Activated CD4-positive, alpha-beta T cell treated with anti-CD3 and anti-CD28 coated beads, Interleukin-2, amount 50 U/mL, for 24 hours (primary cell): Measurements from ENCODE around the gene SERPINA3.

ENCODE experiments used
- DNase-seq, 2 donors: peaks; one replicate each; pipeline ENCODE4 v3.0.0-alpha.2; 2020; ENCODE audit warnings: low read depth in 1 of 2, low spot score in 1 of 2

SERPINA3 gene

GRCh38 chr14:94612580-94613554 lies 676 bp downstream of the SERPINA3 start:
- DNase-seq = no peak

GRCh38 chr14:94613720-94614644 lies 1.8 kb downstream of the SERPINA3 start:
- no peak for DNase-seq

- DNase-seq = no peak
These were observed 2.6 kb downstream of the SERPINA3 start for GRCh38 chr14:94614802-94615201.

- no peak for DNase-seq
These were observed 3.1 kb downstream of the SERPINA3 start for GRCh38 chr14:94615254-94615653.

- no peak for DNase-seq
These were observed 3.8 kb downstream of the SERPINA3 start for GRCh38 chr14:94615823-94616570.

- DNase-seq = no peak
These were observed 5.3 kb downstream of the SERPINA3 start for GRCh38 chr14:94617366-94617941.

GRCh38 chr14:94617988-94618822 lies 6.0 kb downstream of the SERPINA3 start:
- no peak for DNase-seq

- no peak for DNase-seq
These were observed 7.1 kb downstream of the SERPINA3 start for GRCh38 chr14:94619297-94619696.

GRCh38 chr14:94620597-94620996 lies 8.4 kb downstream of the SERPINA3 start:
- no peak for DNase-seq

GRCh38 chr14:94621358-94622134 lies 9.4 kb downstream of the SERPINA3 start:
- no peak for DNase-seq

GRCh38 chr14:94622653-94623421 lies 10.6 kb downstream of the SERPINA3 start:
- no peak for DNase-seq

- no peak for DNase-seq
These were observed 11.2 kb downstream of the SERPINA3 start for GRCh38 chr14:94623422-94623809.

GRCh38 chr14:94623856-94624499 lies 11.8 kb downstream of the SERPINA3 start:
- DNase-seq = no peak

GRCh38 chr14:94624537-94625352 lies 12.6 kb downstream of the SERPINA3 start:
- DNase-seq = no peak

GRCh38 chr14:94625353-94625635 lies 13.1 kb downstream of the SERPINA3 start:
- DNase-seq = no peak

GRCh38 chr14:94628578-94628977 lies 16.4 kb downstream of the SERPINA3 start:
- no peak for DNase-seq

GRCh38 chr14:94630396-94630795 lies 18.2 kb downstream of the SERPINA3 start:
- DNase-seq = no peak
